Esophagus squamous epithelium (tissue), 5 donors: Measurements from ENCODE around the gene TRABD2B. TPM values are rescaled to one million over a fixed set of nuclear protein-coding genes. Genes with fewer than 3 reads are reported as not detected.

Source experiments
- DNase-seq: peaks from one replicate; lab custom pipeline; 2025; lab: John Stamatoyannopoulos, UW
- H3K27ac ChIP-seq, 4 donors: fragments of 200-600 bp; sonication (generic); one replicate each; pipeline ENCODE4 v1.5.1; 2016 to 2019; ENCODE audit warnings: mild to moderate bottlenecking in 1 of 4
- H3K27me3 ChIP-seq, 4 donors: fragments of 200-600 bp; sonication (generic); 1 replicate in 3 of 4; 2 replicates in 1 of 4; pipeline versions ENCODE4 v1.5.1 to v1.6.0; 2017 to 2021; ENCODE audit warnings: antibody characterized with exemption in 1 of 4
- H3K36me3 ChIP-seq, 3 donors: fragments of 200-600 bp; sonication (generic); one replicate each; pipeline ENCODE4 v1.5.1; 2016 to 2019
- H3K4me1 ChIP-seq, 3 donors: fragments of 200-600 bp; sonication (generic); one replicate each; pipeline ENCODE4 v1.5.1; 2017 to 2019
- H3K4me3 ChIP-seq, 4 donors: fragments of 200-600 bp; sonication (generic); 1 replicate in 3 of 4; 2 replicates in 1 of 4; pipeline ENCODE4 v1.5.1; 2016 to 2019; ENCODE audit warnings: mild to moderate bottlenecking in 2 of 4, moderate library complexity in 1 of 4
- H3K9me3 ChIP-seq, 3 donors: fragments of 200-600 bp; sonication (generic); one replicate each; pipeline ENCODE4 v1.5.1; 2016 to 2019
- POLR2A ChIP-seq, 4 donors: fragments of 450-650 bp; IDR thresholded peaks; one replicate each; pipeline ENCODE4 v1.6.1; 2017; ENCODE audit warnings: antibody characterized with exemption in 4 of 4, mild to moderate bottlenecking in 4 of 4, moderate library complexity in 3 of 4
- WGBS, 2 donors: methylation state at CpG; one replicate each; pipeline ENCODE4 v1.1.5; 2018; 5-methylcytosine and 5-hydroxymethylcytosine counted together
- intact Hi-C: fragments of 100-400 bp; cut with DNase I; formaldehyde crosslinking; loops from one replicate; pipeline ENCODE4 v1.15.0; 2022
- total RNA-seq, 4 donors: library from RNA; depleted of rRNA; stranded (reverse); fragments of >200 nt; gene quantifications; one replicate each; pipeline ENCODE4 v1.1.0, GENCODE V29; 2016
- TF ChIP-seq, protein P1 (sequence below), 6 experiments: fragments of 450-650 bp in 4 of 6; fragments of 200-600 bp in 2 of 6; sonication (generic) in 2 of 6; IDR thresholded peaks; one replicate each; pipeline ENCODE4 v1.5.1; 2016 to 2019; ENCODE audit warnings: antibody characterized with exemption in 6 of 6, mild to moderate bottlenecking in 4 of 6, moderate library complexity in 4 of 6
- donor health status: DM: yes; HTN: yes; CAD: no.

The TRABD2B gene
- total RNA-seq, 4 donors from 2014 or later = 0.26 to 1.7 (median 0.50) TPM

DNA sequence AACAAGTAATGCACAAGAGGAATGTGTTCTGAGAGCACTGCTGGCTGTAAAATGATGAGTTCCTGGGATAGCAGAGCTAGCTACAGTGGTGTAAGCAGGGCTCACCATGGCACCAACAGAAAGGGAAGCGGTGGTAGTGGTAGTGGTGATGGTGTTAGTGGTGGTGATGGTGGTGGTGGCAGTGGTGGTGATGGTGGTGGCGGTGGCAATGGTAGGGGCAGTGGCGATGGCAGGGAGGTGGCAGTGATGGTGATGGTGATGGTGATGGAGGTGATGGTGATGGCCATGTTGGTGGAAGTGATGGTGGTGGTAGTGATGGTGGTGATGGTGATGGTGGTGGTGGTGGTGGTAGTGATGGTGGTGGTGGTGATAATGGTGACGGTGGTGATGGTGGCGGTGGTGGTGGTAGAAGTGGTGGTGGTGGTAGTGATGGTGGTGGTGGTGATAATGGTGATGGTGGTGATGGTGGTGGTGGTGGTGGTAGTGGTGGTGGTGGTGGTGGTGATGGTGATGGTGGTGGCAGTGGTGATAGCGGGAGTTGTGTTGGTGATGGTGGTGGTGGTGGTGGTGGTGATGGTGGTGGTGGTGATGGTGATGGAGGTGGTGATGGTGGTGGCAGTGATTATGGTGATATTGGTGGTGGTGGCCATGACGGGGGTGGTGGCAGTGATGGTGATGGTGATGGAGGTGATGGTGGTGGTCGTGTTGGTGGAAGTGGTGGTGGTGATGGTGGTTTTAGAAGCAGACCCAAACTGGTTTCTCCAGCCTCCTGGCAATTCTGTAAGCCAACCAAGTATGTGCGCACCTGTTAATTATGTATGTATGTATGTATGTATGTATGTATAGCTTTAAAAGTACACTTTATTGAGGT is 254.1 kb downstream of the TRABD2B start:
- 75 to 83% methylated on average over 9 of the region's 9 CpGs for WGBS, 2 donors
- TF ChIP-seq, protein P1, sequence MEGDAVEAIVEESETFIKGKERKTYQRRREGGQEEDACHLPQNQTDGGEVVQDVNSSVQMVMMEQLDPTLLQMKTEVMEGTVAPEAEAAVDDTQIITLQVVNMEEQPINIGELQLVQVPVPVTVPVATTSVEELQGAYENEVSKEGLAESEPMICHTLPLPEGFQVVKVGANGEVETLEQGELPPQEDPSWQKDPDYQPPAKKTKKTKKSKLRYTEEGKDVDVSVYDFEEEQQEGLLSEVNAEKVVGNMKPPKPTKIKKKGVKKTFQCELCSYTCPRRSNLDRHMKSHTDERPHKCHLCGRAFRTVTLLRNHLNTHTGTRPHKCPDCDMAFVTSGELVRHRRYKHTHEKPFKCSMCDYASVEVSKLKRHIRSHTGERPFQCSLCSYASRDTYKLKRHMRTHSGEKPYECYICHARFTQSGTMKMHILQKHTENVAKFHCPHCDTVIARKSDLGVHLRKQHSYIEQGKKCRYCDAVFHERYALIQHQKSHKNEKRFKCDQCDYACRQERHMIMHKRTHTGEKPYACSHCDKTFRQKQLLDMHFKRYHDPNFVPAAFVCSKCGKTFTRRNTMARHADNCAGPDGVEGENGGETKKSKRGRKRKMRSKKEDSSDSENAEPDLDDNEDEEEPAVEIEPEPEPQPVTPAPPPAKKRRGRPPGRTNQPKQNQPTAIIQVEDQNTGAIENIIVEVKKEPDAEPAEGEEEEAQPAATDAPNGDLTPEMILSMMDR (IDR thresholded peaks at IDR 0.05) = no peak
- no peak for TF ChIP-seq POLR2A (IDR thresholded peaks at IDR 0.05)
- Histone ChIP-seq H3K4me3 (no peak overlapping the region), H3K4me1 (peaks cover 0 to 7% (median 6%) of the 10 kb centered on the region in 3 donors), H3K36me3 (no peaks in the 10 kb centered on the region), H3K9me3 (no peaks in the 10 kb centered on the region), H3K27me3 (peaks cover 0 to 13% (median 0%) of the 10 kb centered on the region in 4 donors), H3K27ac (no peak overlapping the region)
- DNase-seq = no peak
- intact Hi-C loops = no loop called here

DNA sequence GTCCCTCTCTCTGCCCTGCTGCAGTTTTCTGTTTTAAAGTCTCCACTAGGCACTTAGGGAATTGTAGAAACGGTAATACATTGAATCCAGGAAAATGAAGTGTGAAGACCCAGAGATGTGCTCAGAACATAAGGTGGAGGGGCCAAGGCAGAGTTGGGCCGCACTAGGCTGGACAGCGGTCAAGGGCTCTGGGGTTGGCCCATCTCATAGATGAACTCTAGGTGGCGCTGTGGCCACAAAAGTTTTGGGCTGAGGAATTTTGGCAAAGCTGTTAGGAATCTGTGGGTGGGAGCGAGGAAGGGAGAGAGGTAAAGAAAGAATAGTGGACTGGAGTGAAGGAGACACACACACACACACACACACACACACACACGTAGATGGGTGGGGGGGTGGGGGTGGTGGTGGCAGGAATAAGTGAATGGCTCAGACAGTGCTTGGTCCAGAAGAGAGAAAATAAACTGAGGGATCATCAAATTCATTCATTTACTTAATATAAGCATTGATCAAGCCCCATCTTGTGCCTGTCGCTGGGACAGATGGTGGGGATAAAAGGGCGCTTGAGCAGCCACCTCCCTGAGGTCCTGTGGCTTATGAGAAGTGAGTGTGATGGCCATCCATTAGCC is 258.5 kb downstream of the TRABD2B start:
- no peak for DNase-seq
- TF ChIP-seq, protein P1 (IDR thresholded peaks at IDR 0.05) = peak; percentile 55 to 80 (median 70)
- TF ChIP-seq POLR2A (IDR thresholded peaks at IDR 0.05) = no peak
- intact Hi-C loops = loop anchor here (10.0 kb wide), 1 partner anchor 326 kb away; no protein-coding TSS in a partner anchor
- no peak overlapping the region for H3K4me3 ChIP-seq
- no peaks in the 10 kb centered on the region for H3K9me3 ChIP-seq
- H3K4me1 ChIP-seq = peaks cover 0 to 7% (median 6%) of the 10 kb centered on the region in 3 donors
- 16 to 17% methylated on average over 6 to 8 of the region's 8 CpGs for WGBS, 2 donors
- no peaks in the 10 kb centered on the region for H3K36me3 ChIP-seq
- H3K27ac ChIP-seq = no peak overlapping the region
- H3K27me3 ChIP-seq = peaks cover 0 to 33% (median 0%) of the 10 kb centered on the region in 4 donors

DNA sequence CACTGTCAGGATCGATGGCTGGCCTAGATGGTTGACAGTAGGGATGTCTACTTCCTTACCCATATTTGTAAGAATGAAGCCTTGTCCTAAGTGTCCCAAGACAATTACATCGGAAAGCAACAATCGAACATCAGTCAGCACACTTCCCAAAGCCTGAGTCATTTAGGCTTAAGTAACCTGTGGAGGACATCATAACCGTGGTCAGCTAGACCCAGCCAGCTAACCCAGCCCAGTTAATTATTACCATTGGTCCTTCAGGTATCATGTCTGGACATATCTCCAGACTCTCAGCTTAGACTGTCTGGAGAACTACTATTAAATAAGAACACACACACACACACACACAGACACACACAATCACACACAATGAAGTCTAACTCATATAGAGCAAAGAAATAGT is 264.7 kb downstream of the TRABD2B start:
- Histone ChIP-seq H3K36me3 (no peaks in the 10 kb centered on the region), H3K27me3 (peaks cover 0 to 46% (median 0%) of the 10 kb centered on the region in 4 donors), H3K27ac (no peak overlapping the region), H3K4me1 (no peaks in the 10 kb centered on the region), H3K4me3 (no peak overlapping the region), H3K9me3 (no peaks in the 10 kb centered on the region)
- DNase-seq = no peak
- intact Hi-C loops = loop anchor here (10.0 kb wide), 1 partner anchor 332 kb away; no protein-coding TSS in a partner anchor
- WGBS, 2 donors = 57 to 88% methylated on average over 2 to 4 of the region's 4 CpGs
- TF ChIP-seq, protein P1 (IDR thresholded peaks at IDR 0.05) = no peak
- TF ChIP-seq POLR2A (IDR thresholded peaks at IDR 0.05) = no peak

DNA sequence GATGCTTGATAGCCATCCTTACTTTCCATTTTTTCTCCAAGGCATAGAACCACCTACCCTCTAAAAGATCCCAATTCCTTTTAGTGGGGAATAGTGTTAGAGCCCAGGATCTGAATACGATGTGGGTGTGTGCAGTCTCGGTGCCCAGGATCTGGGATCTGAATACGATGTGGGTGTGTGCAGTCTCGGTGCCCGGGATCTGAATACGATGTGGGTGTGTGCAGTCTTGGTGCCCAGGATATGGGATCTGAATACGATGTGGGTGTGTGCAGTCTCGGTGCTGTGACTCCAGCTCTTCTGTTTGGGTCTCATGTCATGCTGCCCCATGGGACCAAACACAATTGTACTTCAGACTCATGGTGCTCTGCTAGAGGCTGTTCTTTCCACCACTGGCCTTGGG is 265.5 kb downstream of the TRABD2B start:
- Histone ChIP-seq H3K27me3 (peaks cover 0 to 46% (median 0%) of the 10 kb centered on the region in 4 donors), H3K27ac (no peak overlapping the region), H3K36me3 (no peaks in the 10 kb centered on the region), H3K4me1 (no peaks in the 10 kb centered on the region), H3K4me3 (no peak overlapping the region), H3K9me3 (no peaks in the 10 kb centered on the region)
- no peak for DNase-seq
- no peak for TF ChIP-seq POLR2A (IDR thresholded peaks at IDR 0.05)
- TF ChIP-seq, protein P1 (IDR thresholded peaks at IDR 0.05) = no peak
- intact Hi-C loops = loop anchor here (10.0 kb wide), 1 partner anchor 333 kb away; no protein-coding TSS in a partner anchor
- 78 to 82% methylated on average over 8 of the region's 8 CpGs for WGBS, 2 donors
